Measurements from ENCODE around the gene TMPO.
A peak's percentile ranks its signal among the peaks of the same experiment; 100 is the strongest.
"Not testable (repeated sequence)": the region's sequence is repeated elsewhere in the genome, so short reads cannot be mapped to it uniquely, and the experiment has no call there.

TMPO gene, protein sequence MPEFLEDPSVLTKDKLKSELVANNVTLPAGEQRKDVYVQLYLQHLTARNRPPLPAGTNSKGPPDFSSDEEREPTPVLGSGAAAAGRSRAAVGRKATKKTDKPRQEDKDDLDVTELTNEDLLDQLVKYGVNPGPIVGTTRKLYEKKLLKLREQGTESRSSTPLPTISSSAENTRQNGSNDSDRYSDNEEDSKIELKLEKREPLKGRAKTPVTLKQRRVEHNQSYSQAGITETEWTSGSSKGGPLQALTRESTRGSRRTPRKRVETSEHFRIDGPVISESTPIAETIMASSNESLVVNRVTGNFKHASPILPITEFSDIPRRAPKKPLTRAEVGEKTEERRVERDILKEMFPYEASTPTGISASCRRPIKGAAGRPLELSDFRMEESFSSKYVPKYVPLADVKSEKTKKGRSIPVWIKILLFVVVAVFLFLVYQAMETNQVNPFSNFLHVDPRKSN

DNA sequence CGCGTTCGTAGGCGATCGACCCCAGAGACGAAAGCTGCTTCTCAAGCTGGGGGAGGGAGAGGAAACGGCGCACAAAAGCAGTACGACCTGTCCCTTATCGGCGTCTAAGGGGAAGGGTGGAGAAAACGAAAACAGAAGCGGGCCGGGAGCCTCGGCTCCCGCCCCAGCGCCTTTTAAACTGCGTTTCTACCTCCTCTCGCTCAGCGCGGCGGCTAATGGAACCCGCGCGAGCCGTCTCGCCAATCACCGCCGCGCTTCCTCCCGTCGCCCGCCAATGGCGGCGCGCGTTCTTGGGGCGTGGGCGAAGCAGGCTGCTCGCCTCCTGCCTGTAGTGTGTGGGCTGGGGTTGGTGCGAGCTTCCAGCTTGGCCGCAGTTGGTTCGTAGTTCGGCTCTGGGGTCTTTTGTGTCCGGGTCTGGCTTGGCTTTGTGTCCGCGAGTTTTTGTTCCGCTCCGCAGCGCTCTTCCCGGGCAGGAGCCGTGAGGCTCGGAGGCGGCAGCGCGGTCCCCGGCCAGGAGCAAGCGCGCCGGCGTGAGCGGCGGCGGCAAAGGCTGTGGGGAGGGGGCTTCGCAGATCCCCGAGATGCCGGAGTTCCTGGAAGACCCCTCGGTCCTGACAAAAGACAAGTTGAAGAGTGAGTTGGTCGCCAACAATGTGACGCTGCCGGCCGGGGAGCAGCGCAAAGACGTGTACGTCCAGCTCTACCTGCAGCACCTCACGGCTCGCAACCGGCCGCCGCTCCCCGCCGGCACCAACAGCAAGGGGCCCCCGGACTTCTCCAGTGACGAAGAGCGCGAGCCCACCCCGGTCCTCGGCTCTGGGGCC lies at the start of gene TMPO:
TMPO (plus strand) TSS at position 304 of the 824 bp plus-strand sequence; CDS start at position 582, 278 bp downstream.
- DNase-seq, result peak; percentile 80

DNA sequence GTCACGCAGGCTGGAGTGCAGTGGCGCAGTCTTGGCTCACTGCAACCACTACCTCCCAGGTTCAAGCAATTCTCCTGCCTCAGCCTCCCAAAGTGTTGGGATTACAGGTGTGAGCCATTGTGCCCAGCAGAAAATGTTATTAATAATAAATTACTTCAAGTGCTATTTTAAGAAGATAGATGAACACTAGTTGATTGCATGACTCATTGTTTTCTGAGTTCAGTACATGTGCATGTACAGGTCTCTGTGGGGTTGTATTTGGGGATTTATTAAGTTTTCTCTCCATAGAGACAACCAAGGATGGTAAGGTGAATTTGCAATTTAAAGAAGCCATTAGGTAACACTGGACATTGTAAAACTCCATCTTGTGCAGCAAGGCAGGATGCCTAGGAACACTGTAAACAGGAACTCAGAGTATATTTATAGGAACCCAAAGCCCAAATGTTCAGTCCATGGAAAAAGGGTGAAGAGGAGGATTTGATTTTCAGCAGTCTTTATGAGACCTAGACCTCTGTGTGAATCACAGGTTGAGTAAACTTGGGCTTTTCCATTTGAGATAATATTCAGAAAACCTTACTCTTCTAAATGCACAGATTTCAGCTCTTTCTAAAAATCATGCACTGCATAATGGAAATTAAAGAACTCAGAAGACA lies 49.3 kb upstream of the TMPO start:
- DNase-seq, result no peak

DNA sequence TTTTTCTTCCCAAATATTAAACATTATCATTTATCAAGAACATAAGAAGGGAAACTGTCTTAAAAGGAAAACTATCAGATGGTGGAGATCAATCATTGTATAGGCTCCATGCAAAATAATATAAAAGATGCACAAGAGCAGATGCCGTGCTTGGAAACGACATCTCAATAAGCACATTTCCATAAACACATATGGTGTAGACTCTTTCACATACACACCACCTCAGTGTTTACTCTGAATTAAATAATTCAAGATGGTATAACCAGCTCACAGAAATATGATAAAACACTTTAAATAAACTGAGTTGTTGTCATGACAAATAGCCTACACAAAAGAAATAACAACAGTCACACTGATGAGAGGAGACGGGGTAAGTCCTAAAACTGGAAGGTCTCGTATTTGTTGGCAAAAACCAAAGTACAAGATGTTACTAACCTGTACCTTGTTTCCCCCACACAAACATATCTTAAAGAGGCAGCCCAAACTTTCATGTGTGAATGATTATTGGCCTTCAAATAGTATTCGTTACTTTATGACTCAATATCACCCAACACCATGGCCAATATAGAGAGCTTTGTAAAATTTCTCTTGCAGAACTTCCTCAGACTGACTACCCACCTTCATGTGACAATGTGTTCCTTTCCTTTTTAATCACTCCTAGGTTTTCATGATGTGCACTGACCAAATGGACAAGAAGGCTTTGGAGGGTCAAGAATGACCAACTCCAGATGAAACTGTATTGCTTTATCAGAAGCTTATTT lies 48.6 kb upstream of the TMPO start:
- no peak for DNase-seq

DNA sequence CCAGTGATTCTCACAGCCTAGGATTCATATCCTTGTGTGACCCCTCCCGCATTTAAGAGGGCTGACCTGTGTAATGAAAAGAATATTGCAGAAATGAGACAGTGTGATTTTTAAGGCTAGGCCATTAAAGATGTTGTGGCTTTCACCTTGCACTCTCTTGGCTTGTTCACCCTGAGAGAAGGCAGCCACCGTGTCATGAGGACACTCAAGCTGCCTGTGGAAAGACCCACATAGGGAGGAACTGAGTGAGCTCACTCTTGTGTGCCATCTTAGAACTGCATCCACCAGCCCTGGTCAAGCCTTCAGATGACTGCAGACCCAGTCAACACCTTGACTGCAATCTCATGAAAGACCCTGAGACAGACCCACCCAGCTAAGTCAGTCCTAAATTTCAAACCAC lies 46.3 kb upstream of the TMPO start:
- DNase-seq, result no peak

DNA sequence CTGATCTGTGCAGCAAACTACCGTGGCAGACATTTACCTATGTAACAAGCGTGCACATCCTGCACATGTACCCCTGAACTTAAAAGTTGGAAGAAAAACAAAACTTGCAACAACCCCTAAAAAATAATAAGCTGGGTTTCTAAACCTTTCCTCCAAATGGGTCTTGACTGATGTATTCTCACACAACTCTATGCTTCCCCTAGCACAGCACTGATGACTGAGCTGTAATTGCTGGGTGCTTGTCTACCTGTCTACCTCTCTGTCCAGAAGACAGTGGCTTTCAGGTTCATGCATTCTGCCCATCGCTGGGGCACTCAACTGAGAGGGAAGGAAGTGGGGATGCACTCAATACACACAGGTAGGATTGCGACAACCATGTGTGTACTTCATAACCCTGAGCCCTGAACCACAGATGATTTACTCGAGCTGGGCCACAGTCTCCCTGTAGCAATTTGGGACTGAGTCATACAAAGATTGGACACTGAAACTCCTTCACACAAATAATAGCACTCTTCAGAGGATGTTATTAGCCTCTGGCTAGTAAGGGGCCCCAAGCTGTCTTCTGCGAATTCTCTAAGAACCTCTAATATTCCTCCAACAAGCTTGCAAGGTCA lies 44.8 kb upstream of the TMPO start:
- DNase-seq, result no peak

DNA sequence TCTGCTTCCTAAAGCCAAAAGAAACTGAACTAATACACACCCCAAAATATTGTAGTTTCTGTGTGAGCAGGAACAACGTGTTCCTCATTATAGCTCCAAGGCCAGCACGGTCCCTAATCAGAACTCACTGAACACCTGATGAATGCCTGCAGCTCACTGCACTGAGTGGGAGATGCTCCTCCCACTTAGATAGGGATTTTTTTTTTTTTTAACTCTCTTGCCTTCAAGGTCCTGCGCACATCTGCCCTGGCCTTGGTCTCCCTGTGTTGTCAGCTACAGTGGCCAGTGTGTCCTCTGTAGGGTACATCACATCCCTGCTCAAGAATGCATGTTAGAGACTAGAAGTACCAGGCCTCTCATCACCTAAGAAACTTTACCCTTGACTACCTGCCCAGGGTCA lies 44.3 kb upstream of the TMPO start:
- DNase-seq, result no peak

DNA sequence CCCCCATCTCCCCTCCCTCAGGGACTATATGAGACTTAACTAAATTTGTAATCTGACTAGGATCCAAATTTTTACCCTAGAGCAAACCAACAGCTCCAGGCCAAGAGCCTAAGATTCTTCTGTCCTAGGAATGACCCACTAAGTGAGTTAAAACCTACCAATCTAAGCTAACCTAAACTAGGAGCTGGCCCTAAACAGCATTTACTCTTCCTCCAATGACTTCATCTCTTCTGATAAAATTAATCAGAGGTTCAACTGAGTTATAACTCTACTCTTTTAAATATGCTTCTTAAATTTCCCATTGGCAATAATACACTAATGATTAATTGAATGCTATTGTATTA lies 39.9 kb upstream of the TMPO start:
- no peak for DNase-seq

DNA sequence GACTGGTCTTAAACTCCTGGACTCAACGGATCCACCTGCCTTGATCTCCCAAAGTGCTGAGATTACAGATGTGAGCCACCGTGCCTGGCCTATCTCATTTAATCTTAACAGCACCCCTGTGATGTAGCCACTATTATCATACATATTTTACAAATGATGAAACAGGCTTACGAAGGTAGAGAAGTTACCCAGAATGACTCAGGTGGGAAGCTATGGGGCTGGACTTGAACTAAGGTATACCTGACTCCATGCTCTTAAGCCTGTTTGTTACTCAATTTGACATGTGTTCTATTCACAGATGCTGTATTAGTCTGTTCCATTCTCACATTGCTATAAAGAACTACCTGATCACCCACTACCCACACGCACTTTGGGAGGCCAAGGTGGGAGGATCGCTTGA lies 36.8 kb upstream of the TMPO start:
- DNase-seq, result no peak

DNA sequence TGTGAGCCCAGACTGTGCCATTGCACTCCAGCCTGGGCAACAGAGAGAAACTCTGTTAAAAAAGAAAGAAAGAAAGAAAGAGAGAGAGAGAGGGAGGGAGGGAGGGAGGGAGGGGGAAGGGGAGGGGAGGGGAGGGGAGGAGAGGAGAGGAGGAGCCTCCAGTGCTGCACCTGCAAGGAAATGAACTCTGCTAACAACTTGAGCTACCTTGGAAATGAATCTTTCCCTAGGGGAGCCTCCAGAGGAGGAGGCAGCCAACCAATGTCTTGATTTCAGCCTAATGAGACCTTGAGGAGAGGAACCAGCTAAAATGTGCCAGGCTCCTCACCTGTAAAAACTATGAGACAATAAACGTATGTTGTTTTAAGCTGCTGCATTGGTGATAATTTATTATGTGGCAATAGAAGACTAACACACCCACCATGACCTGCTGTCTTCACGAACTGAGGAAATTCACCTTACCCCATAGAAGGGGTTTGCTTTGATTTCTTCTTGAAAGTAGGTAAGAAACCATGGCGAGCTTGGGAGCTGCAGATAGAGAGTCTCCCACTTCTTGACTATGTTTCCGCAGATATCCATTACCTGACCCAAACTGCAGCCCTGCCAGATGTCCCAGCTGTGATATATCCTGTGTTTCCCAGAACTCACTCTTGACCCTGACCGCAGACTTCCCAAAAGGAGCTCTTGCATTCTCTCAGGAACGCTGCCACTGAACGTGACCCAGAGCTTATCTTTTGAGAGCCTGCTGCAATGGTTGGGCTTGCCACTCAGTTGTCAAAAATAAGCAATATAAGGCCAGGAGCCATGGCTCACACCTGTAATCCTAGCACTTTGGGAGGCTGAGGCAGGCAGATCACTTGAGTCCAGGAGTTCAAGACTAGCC lies 31.5 kb upstream of the TMPO start:
- no peak for DNase-seq

DNA sequence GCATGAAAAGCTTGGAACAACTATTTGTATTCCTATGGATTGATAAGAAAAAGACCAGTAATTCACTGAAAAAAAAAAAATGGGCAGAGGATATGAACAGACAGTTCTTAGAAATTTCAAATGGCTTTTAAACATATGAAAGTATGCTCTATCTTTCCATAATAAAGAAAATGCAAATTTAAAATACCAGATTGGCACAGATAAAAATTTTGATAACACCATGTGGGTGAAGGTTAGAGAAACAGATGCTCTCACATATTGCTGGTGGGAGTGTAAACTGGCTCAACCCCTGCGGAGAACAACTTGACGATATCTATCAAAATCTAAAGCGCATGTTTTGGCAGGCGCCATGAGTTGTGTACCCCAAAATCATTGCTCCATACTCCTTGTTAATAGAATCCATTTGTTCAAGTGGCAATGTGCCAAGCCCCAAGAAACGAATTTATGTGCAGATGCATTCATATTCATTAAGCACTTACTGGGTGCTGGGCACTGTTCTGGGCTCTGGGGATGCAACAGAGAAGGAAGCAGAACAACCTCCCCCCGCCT lies 29.5 kb upstream of the TMPO start:
- DNase-seq, result no peak

DNA sequence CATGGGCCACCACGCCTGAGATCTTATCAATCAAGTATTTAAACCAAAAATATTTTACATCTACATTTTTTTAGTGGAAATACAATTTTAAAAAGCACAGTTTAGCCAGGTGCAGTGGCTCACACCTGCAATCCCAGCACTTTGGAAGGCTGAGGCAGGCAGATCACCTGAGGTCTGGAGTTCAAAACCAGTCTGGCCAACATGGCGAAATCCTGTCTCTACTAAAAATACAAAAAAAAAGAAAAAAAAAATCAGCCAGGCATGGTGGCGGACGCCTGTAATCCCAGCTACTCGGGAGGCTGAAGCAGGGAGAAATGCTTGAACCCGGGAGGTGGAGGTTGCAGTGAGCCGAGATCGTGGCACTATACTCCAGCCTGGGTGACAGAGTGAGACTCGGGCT lies 27.0 kb upstream of the TMPO start:
- not testable (repeated sequence) for DNase-seq

DNA sequence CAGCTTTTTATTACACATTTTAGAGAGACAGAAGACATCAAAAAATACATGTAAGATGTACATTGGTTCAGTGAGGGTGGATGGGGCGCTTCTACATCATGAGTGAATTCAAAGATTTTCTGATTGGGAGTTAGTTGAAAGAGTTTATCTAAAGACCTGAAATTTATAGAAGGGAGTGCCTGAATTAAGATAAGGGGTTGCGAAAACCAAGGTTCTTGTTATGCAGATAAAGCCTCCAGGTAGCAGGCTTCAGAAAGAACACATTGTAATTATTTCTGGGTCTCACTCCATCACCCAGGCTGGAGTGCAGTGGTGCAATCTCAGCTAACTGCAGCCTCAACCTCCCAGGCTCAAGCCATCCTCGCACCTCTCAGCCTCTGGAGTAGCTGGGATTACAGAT lies 26.2 kb upstream of the TMPO start:
- DNase-seq, result no peak

DNA sequence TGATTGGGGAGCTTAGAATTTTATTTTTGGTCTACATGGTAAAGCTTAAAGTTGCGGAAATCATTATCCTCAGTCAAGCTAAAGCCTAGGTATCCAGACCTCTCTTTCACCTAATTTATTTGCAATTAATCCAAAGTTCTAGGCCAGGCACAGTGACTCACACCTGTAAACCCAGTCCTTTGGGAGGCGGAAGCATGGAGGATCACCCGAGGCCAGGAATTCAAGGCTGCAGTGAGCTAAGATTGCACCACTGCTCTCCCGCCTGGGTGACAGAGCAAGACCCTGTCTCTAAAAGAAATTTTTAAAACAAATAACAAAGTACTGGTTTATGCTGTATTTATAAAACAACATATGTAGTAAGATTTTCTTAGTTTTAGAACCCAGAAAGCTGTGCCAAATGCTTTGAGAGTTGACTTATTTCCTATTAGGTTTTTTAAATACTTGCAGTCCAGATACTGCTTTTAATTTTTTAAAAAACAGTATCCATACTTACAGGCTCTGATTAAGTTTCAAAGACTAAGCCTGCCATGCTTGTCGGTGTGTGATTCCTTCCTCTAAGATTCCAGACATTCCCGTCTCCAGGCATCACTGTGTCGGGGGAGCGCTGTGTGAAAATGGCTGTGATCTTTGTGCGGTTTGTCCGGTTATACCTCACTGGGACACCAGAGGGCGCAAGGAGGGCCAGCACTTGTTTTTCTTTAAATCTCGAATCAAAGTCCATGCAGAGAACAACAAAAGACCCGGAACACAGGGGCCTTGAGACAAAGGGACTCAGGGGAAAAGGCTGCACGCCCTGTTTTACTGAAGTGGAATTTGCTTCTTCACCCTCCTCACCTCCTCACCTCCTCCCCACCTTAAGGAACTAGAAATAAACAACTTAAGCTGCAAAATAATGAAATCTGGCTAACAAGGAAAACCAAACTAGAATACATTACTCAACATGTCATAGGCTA lies 24.6 kb upstream of the TMPO start:
- DNase-seq, result peak; percentile 81

DNA sequence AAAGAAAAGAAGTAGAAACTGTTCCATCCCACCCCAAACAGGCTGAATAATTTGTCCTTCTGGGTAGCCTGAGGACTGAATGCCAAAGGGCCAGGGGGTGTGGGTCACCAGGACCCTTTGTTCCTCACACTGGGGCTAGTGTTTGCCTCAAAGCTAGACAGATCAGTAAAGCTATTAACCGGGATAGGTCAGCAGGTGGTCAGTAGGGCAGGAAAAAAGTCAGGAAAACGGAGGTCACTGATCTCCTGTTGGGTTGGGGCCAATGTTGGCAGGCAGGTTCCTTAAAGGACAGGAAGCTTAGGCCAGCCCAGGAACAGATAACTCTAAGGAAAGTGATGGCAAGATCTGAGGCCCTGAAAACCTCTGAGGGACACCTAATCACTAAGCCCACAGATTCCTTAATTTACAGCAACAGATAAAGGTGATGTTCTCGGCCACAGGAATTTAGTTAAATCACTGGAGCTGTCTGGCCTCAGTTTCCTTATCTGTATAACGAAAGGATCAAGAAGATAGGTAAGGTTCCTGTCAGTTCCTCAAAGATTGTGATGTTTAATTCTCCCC lies 22.7 kb upstream of the TMPO start:
- no peak for DNase-seq

DNA sequence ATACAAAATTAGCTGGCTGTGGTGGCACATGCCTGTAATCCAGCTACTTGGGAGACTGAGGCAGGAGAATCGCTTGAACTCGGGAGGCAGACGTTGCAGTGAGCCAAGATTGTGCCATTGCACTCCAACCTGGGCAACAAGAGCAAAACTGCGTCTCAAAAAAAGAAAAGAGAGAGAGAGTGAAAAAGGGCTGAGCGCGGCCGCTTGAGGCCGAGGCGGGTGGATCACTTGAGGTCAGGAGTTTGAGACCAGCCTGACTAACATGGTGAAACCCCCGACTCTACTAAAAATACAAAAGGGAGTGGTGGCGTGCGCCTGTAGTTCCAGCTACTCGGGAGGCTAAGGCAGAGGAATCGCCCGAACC lies 14.1 kb upstream of the TMPO start:
- DNase-seq, result not testable (repeated sequence)

DNA sequence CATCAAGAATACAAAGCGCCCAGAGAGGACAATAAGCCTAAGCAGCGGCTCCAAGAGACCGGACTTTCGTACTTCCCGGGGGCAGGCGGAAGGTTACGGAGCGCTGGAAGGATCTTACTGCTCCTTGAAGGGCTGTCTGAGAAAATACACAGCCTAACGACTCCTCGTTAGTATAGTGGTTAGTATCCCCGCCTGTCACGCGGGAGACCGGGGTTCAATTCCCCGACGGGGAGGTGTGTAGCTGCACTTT lies 12.1 kb upstream of the TMPO start:
- peak; percentile 88 for DNase-seq

DNA sequence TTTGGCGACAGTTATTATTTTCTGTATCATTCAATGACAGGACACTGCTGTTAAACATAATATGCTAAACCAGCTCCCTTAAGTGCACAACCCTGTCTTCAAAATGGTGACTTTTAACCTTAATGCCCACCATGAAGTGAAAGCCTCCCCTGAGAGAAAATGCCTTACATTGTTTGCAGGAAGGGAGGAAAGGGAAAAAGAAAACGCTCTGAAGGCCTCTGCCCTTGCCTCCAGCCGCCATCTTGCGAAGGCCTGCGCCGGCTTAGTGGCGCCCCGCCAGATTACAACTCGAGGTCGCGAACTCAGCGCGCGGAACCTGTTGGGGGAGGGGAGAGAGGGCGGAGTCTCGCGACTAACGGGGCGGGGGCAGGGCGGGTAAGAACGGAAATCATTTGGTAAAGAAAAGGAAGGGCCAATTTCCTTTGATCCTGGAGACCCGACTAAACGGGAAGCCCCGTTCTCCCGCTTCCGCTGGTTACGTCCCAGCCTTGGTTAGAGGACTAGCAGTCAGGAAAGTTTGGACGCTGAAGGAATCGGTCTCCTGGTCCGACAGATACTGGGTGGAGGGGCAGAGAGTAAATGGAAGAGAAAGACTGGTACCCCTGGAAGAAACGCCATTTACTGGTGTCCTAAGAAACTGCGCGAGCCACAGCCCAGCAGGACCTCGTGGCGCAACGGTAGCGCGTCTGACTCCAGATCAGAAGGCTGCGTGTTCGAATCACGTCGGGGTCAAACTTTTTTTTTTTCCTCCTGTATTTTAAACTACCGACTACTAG lies 11.6 kb upstream of the TMPO start:
- DNase-seq, result peak; percentile 78

DNA sequence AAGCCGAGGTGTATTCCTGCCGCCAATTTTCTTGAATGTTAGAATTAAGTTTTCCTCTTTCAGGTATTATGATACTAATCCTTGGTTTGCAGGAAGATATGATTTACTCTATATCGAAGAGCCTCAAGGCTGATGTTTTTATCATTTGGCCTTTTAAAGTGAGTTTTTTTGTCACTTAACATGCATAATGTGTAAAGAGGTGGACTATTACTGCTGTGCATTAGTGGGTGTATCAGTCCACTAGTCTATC lies 11.1 kb upstream of the TMPO start:
- no peak for DNase-seq

DNA sequence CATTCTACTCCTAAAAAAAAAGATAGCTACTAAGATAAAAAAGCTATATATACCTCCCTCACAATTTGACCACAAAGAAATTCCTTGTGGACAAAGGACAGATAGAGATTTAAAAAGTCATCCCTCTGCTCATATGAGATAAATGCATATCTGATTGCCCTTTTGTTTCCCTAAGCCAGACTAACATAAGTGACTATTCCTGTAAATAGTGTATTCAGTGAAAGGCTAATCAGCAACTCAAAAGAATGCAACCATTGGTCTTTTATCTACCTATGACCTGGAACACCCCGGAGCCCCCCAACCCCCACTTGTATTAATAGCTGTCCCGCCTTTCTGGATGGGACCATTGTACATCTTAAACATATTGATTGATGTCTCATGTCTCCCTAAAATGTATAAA lies 6.3 kb upstream of the TMPO start:
- no peak for DNase-seq

Data from NCI-H1092 (cell line).